Measurements from ENCODE around the gene PGBD1. TPM values are rescaled to one million over a fixed set of nuclear protein-coding genes. Genes with fewer than 3 reads are reported as not detected.

PGBD1 gene
- total and polyA plus RNA-seq, 2 donors (not counting 3 experiments of a cell fraction or from before 2014, with no cell fraction given): 4.2 to 9.6 TPM

DNA sequence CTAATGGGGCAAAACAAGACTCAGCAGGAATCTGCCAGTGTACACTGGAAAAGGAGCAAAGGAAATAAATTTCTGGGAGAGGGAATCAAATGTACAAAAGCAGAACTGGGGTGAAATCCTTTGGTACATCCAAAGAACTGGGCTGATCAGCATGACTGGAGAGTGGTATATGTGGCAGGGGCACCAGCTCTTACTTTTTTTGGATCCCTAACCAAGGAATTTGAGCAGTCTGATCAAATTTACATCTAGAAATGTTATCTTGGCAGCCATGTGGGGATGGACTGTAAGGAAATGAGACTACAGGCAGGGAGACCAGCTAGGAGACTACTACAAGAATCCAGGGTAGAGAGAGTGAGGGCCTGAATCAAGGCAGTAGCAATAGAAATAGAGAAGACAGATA, 55.7 kb downstream of the PGBD1 start:
- intact Hi-C loops (cut with micrococcal nuclease): loop anchor here (2.0 to 5.0 kb wide), 4 partner anchors 46 to 1290 kb away; partner anchors contain the start of gene PGBD1
- no peaks in the 10 kb centered on the region for H4K20me1 ChIP-seq (replicated peaks; ENCODE audit: control insufficient read depth, extremely low read depth, insufficient read depth, low read length)
- dilution Hi-C loops (cut with MboI; ENCODE audit: extremely low pct_ligation_motif_present, low sequenced_read_pairs): no loop called here
- no peaks in the 10 kb centered on the region for H3K9me1 ChIP-seq (replicated peaks; ENCODE audit: control insufficient read depth, extremely low read depth, insufficient read depth, low read length)
- H3K4me1 ChIP-seq (ENCODE audit: control insufficient read depth, extremely low read depth, insufficient read depth, low read length): peaks cover 15% of the 10 kb centered on the region
- FAIRE-seq: no peak
- no peak overlapping the region for H2AFZ ChIP-seq (ENCODE audit: low read depth, low read length)
- ChIA-PET CTCF (interaction anchor here (0.8 to 4.8 kb wide), 4 partner anchors 9 to 19 kb away, joined by 3 to 33 read pairs (median 4); no protein-coding TSS in a partner anchor), POLR2A (interaction anchor here (1.3 kb wide), 1 partner anchor 70 kb away, joined by 5 read pairs; the partner anchor contains the start of gene ZSCAN26)
- H3K4me2 ChIP-seq (ENCODE audit: insufficient read depth, low read length): peak overlapping the region; percentile 88
- no peaks in the 10 kb centered on the region for H3K36me3 ChIP-seq (ENCODE audit: control insufficient read depth in 2 of 2, extremely low read depth in 1 of 2, insufficient read depth in 2 of 2, low read length in 2 of 2)
- H3K27ac ChIP-seq (ENCODE audit: insufficient read depth, low read depth, low read length): no peak overlapping the region
- H3K9me3 ChIP-seq (replicated peaks; ENCODE audit: control insufficient read depth, insufficient read depth, low read length): no peaks in the 10 kb centered on the region
- TF ChIP-seq POLR2A (IDR thresholded peaks at IDR 0.05; ENCODE audit: low read depth, low read length) (no peak), EZH2 (IDR thresholded peaks at IDR 0.05; ENCODE audit: borderline replicate concordance, low read depth, low read length, severe bottlenecking) (no peak), MYC (IDR thresholded peaks at IDR 0.05; ENCODE audit: low read depth, low read length) (no peak), GATA2 (IDR thresholded peaks at IDR 0.05; ENCODE audit: insufficient read depth, insufficient read length, low read depth, low read length) (no peak), FOS (IDR thresholded peaks at IDR 0.05; ENCODE audit: borderline replicate concordance, insufficient read depth, low read length) (no peak), JUN (IDR thresholded peaks at IDR 0.05; ENCODE audit: borderline replicate concordance, insufficient read depth, insufficient read length, low read depth) (no peak), POLR2AphosphoS5 (IDR thresholded peaks at IDR 0.05; ENCODE audit: insufficient read depth, low read depth, low read length) (no peak)
- TF ChIP-seq, protein P1, sequence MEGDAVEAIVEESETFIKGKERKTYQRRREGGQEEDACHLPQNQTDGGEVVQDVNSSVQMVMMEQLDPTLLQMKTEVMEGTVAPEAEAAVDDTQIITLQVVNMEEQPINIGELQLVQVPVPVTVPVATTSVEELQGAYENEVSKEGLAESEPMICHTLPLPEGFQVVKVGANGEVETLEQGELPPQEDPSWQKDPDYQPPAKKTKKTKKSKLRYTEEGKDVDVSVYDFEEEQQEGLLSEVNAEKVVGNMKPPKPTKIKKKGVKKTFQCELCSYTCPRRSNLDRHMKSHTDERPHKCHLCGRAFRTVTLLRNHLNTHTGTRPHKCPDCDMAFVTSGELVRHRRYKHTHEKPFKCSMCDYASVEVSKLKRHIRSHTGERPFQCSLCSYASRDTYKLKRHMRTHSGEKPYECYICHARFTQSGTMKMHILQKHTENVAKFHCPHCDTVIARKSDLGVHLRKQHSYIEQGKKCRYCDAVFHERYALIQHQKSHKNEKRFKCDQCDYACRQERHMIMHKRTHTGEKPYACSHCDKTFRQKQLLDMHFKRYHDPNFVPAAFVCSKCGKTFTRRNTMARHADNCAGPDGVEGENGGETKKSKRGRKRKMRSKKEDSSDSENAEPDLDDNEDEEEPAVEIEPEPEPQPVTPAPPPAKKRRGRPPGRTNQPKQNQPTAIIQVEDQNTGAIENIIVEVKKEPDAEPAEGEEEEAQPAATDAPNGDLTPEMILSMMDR (IDR thresholded peaks at IDR 0.05; ENCODE audit: extremely low read depth in 1 of 2, insufficient read depth in 1 of 2, low read depth in 1 of 2, low read length in 2 of 2): no peak
- TF ChIP-seq, protein P2, sequence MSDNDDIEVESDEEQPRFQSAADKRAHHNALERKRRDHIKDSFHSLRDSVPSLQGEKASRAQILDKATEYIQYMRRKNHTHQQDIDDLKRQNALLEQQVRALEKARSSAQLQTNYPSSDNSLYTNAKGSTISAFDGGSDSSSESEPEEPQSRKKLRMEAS (IDR thresholded peaks at IDR 0.05; ENCODE audit: insufficient read depth, insufficient read length): no peak
- H3K79me2 ChIP-seq (ENCODE audit: control insufficient read depth, insufficient read depth, low read length): no peaks in the 10 kb centered on the region
- H3K27me3 ChIP-seq (ENCODE audit: control insufficient read depth in 2 of 2, insufficient read depth in 2 of 2, low read length in 2 of 2): no peaks in the 10 kb centered on the region
- no peak overlapping the region for H3K4me3 ChIP-seq (replicated peaks in 1 of 3; ENCODE audit: insufficient read depth in 1 of 3, low read depth in 1 of 3, low read length in 3 of 3)
- H3K9ac ChIP-seq (replicated peaks; ENCODE audit: extremely low read depth, insufficient read depth, low read length): no peak overlapping the region
- DNase-seq (ENCODE audit: low read depth, low spot score): no peak
- BruUV-seq (replicated peaks): no TSS peak
